NCI-H446 treated with DMSO at 0.1 percent for 48 hours (cell line): ENCODE data around the gene FRMD8.
"Not testable (repeated sequence)": the region's sequence is repeated elsewhere in the genome, so short reads cannot be mapped to it uniquely, and the experiment has no call there.

Source experiments
- DNase-seq: peaks from one replicate; lab custom pipeline; 2025; lab: John Stamatoyannopoulos, UW

The FRMD8 gene

DNA sequence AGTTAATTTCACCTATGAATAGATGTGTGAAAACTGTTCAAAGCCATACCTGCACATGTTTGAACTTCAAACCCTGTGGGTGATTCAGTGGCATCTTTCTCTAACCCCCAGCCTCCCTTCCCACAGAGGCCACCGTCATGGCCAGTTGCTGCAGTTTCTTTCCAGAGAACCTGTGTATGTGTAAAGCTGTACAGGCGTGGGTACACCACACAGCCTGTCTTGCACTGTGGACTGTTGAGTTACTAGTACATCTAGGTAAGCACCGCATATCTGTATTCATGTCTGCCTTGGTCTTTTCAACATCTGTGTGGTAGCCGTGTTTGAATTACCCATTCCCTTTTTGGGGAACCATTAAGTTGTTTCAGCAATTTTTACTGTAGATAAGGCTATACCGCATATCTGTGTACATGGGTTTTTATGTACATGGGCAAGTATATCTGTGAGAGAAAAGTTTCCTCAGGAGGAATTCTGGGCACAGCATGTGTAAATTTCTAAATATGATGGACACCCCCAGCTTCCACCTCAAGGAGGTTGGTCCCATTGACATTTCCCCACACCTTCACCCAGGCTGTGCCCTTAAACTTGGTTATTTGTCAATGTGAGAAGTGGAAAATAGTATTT lies 50.1 kb downstream of the FRMD8 start:
- no peak for DNase-seq

DNA sequence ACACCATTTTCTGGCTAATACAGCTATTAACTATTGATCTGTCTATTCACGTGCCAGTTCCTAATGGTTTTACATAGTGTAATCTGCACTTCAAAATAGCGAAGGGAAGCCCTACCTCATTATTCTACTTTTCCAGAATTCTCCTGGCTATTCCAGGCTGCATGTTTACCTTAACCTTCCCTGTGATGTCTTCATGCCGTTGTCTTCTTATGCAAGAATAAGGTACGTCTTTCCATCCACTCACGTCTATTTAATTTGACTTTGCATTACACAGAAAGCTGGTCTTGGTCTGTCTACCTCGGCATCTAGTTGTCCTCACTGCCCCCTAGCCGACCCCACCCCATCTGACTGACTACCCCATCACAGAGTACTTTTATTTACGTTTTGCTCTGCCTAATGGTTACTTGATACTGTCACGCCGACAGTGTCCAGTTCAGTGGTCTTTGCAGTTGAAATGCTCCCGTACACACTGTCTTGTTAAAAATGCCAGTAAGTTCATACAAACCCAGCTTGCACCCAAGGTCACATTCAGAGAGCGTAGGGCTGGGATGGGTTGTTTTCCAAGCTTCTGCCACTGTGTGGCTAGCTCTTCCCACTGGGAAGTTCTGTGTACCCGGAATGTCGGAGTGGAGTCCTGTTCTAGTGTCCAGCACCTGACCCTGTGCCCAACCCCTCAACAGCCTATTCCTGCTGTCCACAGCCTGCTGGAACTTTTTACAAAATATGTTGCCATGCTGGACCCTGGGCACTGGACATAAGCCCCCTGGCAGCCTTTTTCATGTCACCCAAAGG lies 51.2 kb downstream of the FRMD8 start:
- no peak for DNase-seq

DNA sequence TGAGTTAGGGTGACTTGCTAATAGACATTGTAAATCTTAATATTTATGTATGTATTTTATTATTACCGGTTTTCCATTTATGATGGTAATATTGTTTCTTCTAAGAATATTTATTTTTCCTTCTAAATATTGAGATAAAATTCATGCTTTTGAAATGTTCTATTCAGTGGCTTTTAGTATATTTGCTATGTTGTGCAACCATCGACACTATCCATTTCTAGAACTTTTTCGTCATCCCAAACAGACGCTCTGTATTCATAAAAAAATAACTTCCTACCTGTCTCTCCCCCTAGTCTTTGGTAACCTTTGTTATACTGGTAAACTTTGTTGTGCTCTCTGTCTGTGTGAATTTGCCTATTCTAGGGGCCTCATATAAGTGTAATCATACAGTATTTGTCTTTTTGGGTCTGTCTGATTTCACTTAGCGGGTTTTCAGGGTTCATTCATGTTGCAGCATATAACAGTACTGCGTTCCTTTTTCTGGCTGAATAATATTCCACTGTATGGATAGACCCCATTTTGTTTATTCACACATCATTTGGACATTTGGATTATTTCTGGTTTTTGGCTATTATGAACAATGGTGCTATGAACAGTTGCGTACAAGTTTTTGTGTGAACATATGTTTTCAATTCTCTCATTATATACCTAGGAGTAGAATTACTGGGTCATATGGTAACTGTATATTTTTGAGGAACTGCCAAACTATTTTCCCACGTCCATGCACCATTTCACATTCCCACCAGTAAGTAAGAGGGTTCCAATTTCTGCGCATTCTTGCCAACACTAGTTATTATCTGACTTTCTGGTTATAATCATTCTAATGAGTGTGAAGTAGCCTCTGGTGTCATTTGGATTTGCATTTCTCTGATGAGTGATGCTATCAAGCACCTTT lies 52.1 kb downstream of the FRMD8 start:
- peak; percentile 64 for DNase-seq

DNA sequence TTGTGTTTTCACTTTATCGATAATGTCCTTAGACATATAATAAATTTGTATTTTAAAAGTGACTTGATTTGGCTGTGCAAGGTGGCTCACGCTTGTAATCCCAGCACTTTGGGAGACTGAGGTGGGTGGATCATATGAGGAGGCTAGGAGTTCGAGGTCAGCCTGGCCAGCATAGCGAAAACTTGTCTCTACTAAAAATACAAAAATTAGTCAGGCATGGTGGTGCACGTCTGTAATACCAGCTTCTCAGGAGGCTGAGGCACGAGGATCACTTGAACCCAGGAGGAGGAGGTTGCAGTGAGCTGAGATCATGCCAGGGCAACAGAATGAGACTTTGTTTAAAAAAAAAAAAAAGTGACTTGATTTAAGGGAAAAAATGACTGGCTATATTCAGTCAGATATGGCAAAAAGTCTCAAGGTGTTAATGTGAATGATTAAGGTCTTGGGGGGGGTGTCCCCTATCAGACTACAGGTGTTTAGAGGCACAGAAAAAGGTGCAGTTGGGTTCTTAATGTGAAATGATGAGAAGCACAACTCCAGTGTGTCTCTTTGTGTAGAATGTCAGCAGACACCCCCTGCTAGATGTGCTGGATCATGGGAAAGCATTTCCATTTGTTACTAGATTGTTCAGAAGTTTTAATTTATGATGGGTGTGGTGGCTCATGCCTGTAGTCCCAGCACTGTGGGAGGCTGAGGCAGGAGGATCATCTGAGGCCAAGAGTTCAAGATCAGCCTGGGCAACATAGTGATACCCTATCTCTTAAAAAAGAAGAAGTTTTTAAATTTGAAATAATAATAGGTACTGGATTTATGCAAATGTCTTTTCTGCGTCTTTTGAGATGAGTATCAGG lies 53.1 kb downstream of the FRMD8 start:
- DNase-seq = no peak

GRCh38 chr11:65440831-65441499 lies 54.5 kb downstream of the FRMD8 start:
- no peak for DNase-seq

DNA sequence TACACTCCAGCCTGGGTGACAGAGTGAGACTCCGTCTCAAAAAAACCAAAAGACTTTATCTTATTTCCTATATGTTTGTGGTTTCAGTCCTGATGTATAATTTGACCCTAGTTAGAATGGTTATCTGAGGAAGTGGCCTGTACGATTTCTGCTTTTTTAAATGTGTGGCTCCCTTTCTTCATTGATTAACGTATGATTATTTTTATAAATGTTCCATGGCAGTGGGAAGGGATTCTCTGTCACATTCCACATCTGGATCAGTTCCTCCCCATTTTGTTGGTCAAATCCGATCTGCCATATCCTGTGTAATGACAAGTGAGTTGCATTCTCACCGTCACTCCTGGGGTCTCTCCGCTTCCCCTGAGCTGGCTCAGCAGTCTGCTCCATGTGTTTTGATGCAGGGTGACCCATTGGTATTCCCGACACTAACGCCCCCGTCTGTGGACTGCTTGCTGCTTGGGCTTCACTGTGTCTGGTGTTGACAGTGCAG lies 56.5 kb downstream of the FRMD8 start:
- DNase-seq = no peak

- DNase-seq = no peak
These were observed 58.0 kb downstream of the FRMD8 start for GRCh38 chr11:65444314-65445051.

GRCh38 chr11:65445101-65445603 lies 58.7 kb downstream of the FRMD8 start:
- DNase-seq = no peak

DNA sequence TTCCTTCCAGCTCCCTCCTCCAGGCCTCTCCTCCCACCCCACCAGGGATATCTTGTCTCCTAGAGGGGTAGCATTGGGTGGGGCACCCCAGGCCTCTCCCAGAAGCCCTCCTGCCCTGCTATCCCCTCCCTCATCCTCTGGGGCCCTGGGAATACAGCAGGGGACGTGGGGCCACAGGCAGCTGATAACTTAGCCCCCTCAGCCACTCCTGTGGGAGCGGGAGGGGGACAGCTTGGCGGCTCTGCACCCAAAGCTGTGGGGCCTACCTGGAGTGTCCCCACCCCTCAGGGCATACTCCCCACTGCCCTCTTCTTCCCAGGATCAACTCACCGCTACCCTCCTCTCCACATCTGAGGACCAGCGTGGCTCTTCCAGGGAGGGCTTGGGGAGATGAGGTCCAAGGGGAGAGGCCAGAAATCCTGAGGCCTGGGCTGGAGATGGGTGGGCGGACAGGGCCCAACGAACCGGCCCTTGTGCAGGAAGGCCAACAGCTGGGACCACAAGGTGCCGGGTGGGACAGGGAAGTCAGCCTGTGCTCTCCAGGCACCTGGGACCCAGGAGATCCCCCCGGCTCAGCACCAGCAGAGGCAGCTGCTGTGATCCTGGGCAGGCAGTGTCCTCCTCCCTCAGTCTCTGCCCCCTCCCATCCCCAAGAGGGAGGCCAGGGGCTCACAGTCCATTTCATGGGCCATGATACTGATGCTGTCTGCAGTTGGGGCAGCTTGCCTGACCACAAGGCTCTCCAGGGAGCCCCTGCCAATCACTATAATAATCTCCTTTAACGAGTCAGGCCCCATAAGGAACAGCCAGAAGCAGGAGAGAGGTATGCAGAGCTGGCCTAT lies 59.4 kb downstream of the FRMD8 start:
- DNase-seq = no peak

GRCh38 chr11:65446446-65447277 lies 60.2 kb downstream of the FRMD8 start:
- no peak for DNase-seq

DNA sequence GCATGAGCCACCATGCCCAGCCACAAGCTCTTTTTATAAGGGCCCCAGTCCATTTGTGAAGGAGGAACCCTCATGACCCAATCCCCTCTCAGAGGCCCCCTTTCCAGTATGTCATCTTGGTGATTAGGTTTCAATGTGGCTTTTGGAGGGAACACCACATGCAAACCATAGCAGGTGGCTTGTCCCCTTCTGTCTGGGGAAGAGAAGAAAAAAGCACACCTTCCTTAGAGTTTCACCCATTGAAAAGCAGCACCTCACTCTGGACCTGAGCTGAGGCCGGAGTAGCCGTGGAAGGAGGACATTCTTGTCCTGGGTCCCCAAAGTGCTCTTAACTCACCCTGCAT lies 61.6 kb downstream of the FRMD8 start:
- no peak for DNase-seq

DNA sequence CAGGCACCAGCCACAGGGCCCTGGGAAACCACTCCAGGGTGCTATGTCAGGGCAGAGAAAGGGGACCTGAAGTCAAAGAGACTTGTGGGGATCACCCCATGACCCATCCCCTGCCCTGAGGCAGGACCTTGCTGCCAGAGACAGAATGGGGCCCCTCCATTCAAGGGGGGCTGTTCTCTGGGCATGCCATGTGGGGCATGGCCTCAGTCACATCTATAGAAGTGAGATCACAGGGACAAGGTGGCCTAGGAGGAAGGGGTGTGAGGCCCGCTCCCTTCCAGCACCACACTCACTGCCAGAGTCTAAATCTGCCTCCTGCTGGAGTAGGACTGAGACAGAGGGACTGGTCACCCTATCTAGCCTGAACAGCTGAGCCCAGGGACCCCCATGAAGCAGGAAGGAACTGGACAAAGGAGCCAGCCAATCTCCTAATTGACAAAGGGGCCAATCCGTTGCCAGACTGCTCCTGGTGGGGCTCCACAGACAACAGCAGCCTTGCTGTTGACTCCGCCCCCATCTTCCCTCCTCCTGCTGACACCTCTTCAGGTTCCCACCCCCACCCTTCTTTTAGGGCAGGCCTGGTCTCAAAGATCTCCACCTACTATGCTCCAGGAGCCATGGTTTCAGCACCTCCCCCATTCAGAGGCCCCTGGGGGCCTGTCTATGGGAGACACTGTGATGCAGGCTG lies 62.1 kb downstream of the FRMD8 start:
- no peak for DNase-seq

DNA sequence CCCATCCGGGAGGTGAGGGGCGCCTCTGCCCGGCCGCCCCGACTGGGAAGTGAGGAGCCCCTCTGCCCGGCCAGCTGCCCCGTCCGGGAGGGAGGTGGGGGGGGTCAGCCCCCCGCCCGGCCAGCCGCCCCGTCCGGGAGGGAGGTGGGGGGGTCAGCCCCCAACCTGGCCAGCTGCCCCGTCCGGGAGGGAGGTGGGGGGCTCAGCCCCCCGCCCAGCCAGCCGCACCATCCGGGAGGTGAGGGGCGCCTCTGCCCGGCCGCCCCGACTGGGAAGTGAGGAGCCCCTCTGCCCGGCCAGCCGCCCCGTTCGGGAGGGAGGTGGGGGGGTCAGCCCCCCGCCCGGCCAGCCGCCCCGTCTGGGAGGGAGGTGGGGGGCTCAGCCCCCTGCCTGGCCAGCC lies 64.9 kb downstream of the FRMD8 start:
- not testable (repeated sequence) for DNase-seq

- DNase-seq = not testable (repeated sequence)
These were observed 65.8 kb downstream of the FRMD8 start for GRCh38 chr11:65452259-65452658.

- no peak for DNase-seq
These were observed 66.5 kb downstream of the FRMD8 start for GRCh38 chr11:65452806-65453490.

DNA sequence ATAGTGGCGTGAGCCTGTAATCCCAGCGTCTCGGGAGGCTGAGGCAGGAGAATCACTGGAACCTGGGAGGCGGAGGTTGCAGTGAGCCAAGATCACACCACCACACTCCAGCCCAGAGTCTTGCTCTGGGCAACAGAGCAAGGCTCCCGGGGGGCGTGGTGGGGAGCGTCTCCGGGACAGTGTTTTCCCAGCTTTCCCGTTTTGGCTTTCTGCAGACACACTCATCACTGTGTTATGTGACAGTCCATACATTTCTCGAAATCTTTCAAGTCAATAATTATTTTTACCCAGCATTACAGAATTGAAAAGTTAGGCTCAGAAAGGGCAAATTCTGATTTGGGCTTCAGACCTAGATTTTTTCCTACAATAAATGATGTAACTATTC lies 67.9 kb downstream of the FRMD8 start:
- no peak for DNase-seq
